Non-pigmented ciliary epithelial cell (primary cell): ENCODE data around the gene ZBTB16.

Source experiments
- DNase-seq: peaks from one replicate; pipeline ENCODE4 v3.0.0-alpha.2; 2010; ENCODE audit warnings: low read depth

The ZBTB16 gene

DNA sequence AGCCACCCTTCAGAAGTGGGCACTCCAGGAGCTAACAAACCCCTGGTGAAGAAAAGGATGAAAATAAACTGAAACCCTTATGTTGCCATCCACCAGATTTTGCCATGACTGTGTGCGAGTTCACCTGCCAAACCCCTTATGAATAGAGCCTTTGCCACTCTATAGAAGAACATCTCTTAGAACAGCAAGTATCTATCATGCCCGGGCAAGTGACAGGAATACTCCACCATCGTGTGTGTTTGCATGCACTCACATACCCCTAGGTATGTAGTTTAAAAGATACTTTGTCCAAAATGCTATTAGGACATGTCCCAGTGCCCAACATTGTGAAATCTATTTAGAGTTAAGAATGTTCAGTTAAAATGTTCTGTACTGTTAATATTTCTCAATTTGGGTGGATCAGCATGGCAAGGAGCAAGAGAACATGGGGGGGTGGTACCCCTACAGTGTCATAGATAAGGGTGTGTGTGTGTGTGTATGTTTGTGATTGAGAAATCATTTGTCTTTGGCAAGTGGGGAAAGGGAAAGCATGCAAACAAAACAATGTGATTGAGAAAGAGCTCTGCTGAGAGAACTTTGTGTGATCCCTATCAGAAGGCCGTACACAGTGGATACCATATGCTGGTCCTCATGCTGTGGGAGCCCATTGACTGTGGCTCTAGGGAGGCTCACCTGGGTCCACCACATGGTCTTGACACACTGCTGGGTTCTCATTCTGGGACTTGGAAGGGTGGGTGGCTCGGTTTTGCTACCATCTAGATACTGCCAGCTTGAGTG, 94.9 kb downstream of the ZBTB16 start:
- DNase-seq: no peak

DNA sequence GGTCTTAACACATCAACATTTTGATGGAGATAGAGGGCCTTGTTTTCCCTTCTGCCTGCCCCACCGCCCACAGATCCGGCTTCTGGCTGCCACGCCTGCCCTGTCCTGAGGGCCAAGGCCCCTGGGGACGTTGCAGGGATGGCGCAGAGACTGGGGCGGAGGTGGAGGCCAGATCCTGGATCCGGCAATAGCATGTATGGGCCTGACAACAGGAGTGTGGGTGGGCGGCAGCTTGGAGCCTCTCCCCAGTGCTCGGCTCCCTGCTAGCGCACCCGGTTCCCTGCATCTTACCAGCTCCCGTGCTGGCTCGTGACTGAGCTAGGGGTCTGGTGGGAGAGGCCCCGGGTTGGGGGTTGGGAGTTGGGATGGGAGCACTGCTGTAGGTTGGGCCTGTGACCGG, 95.6 kb downstream of the ZBTB16 start:
- DNase-seq: no peak

DNA sequence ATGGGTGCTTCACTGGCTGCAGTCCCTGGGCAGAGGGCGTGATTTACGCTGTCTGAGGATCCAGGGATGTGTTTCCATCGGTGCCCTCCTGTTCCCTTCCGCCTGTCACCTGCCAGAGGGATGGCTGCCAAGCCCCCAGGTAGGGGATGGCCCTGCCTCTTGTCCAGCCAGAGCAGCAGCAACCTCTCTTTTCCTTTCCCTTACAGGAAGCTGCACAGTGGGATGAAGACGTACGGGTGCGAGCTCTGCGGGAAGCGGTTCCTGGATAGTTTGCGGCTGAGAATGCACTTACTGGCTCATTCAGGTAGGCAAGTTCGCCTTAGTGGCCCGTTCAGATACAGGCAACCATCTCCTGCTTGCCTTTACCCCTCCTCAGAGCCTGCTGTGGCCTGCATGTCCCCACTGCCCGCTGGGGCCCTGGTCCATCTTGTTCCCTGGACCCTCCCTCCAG, 96.6 kb downstream of the ZBTB16 start:
- no peak for DNase-seq

DNA sequence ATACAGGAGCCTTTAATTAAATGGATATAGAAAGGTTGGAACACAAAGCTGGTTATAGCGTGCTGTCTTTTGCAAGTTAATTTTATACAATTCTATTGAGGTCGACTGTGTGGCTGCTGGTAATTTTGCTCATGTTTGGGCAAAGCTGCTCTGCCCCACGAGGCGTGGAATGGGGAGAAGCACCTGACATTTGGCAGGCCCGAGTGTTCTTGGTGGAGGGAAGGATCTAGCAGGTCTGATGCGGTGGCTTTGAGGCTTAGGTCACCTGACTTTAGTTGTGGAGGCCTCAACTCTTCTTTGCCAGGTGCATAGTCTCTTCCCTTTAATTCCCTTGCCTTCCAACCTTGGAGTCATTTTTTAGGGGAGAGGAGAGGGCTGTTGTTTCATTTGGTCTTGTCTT, 97.3 kb downstream of the ZBTB16 start:
- DNase-seq: no peak

DNA sequence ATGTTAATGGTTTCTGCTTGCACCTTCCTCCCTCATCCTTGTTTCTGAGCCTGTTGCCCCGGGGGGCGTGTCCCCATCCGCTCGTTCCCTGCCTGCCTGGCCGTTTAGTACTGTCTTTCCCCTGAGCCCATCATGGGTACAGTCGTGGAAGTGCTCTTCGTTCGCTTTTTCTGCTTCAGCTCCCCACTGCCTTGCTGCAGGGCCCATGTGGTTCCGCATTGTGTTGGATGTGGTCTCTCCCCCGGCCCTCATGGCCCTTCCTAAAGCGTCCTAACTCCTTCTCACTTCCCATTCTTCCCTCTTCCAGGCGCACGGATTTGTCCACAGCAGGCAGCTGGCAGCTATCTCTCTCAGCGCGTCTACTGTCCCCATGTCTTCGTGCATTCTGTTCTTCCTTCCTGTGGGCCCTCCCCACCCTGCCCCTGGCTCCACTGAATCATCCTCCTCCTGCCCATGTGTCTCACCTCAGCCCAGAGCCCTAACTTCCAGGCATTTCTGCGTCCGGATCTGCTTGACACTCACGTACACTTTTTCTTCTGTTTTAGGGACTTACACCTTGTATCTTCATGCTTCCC, 98.1 kb downstream of the ZBTB16 start:
- DNase-seq: no peak

DNA sequence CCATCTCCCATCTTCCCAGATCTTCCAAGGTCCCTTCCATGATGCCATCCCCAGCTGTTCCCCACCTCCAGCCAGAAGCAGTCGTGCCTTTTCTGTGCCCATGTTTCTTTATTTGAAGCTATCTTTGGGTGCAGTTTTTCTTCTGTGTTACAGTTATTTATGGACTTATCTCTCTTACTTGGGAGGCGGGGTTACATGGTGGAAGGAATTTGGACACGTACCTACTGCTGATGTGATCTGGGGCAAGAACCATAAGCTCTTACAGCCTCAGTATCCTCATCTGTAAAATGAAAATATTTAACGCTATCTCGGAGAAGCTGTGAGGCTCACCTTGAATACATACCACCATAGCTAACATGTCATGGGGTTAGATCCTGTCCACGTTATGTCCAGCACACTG, 98.9 kb downstream of the ZBTB16 start:
- no peak for DNase-seq

DNA sequence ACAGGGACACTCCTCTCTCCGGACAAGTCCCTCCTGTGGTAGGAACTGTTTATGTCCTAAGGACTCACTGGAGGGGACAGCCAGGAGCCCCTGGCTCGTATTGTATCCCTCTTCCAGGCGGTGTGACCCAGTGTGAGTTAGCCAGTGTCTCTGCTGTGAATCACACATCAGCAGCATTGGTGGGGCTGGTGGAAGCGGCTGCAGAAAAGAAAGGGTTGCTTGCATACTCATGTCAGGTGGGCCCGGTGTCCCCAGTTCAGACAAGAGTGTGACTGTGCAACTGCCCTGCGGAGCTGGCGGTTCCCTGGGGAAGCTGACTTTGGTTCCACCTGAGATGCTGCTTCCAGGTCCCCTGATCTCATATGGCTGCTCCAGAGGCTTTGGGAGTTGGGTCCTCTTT, 99.4 kb downstream of the ZBTB16 start:
- DNase-seq: no peak

DNA sequence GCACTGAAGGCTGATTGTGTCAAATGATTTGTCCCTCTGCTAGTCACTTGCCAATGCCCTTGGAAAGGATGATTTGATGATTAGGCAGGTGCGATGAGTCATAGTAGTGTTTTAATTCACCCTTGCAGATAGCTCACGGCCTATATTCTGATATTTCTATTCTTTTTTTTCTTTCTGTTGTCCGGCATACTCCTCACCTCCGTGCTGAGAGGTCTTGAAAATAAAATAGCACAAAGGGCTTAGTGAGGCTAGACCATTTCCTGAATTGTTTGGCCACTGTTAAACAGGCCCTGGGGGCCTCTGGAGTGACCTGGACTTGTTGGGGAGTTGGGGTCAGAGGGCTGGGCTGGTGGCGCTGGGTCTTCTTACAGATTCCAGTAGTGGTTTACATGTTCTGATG, 99.8 kb downstream of the ZBTB16 start:
- no peak for DNase-seq

DNA sequence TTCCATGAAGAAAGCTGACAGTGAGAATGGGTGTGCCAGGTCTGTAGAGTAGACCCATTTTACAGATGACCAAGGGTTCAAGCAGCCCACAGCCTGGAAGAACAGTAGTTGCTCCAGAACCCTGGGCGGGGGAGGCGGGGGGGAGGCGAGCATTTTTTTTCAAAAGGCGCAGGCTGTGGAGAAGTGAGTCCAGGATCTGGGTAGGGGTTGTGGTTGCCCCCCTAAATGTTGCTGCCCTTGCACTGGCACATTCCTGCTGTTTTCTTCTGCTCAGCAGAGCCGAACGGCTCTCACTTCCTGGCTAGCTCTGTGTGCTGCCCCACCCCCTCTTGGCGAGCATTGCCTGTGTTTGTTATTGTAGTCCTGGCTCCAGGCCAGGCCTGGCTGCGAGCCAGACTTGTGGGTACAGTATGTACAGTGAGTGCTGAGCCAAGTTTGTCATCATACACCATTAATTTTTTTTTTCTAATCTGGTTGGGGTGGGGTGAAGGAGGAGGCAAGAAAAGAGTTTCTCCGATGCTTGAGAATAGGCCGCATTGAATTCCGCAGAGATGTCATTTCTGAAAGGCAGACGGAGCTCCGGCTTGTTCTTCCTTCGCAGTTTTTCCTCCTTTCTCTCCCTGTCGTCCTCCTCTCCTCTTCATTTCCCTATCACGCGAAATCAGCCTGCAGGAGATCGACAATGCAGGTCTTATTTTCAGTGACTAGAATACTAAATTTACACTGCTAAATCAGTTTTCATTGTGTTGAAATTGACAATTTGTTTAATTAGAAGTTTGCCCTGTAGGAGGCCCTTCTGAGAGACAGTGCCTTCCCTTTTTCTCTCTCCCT, 100.5 kb downstream of the ZBTB16 start:
- DNase-seq: peak; percentile 97

DNA sequence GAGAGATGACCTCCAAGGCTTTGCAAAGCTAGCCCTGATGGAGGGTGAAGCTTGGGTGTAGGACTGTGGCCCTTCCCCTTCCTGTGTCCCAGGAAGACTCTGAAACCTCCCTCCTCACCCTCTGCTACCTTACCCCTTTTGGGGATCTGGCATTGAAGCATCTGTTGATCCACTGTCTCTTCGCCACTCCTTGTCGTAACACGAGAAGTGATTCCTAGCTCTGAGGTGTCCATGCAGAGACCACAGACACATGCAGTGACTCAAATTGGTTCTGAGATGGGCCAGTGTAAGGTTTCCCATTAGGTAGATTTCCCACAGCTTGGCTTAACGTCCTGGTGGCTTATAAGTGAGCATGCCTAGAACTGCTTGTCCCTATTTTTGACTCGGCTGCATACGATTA, 101.4 kb downstream of the ZBTB16 start:
- no peak for DNase-seq

DNA sequence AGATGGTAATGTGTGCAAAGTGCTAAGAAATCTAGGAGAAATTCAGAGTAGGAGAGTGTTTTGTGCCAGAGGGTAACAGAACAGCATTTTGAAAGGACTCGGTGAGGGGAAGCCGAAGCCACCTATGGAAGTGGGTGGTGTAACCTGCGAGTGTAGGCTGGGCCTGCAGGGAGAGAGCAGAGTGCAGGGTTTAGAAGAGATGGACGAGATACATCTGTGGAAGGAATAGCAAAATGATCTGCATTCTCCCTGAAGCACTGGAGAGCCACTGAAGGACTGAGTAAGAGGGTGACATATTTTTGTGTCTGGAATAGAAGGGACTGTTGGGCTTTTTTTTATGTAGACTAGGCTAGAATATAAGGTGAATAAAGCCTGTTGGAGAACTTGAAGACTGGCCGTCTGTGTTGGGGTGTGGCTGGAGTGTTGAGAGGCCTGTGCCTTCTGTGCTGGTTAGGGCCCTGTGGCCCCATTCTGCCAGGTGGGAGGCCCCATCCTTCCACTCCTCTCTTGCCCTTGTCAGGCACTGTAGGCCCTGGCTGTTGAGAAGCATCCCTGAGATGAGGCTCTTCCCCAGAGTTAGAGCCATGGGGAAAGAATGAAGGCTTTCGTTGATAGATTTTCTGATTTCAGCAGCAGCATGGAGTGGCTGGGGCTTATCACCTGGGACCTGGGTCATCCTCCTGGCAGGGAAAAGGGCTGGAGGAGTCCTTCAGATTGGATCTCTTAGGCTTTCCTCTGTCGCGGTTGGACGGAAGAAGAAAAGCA, 102.2 kb downstream of the ZBTB16 start:
- no peak for DNase-seq

DNA sequence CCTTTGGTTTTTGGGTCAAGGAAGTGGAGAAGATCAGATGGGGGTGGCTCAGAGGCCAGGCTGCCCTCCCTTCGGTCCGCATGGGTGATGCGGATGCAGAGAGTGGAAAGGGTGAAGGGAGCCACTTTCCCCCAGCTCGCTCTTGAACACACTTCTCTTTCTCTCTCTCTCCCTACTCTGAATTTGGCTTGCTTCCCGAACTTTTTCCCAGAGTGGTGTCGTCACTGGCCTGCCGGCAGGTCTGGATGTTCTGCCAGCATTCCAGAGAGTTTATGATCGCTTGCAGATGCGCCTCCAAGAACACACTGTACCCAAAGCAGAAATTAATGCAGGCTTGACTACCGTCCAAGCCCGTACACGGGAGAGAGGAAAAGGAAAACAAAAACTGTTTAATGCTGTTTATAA, 103.2 kb downstream of the ZBTB16 start:
- DNase-seq: peak; percentile 97

DNA sequence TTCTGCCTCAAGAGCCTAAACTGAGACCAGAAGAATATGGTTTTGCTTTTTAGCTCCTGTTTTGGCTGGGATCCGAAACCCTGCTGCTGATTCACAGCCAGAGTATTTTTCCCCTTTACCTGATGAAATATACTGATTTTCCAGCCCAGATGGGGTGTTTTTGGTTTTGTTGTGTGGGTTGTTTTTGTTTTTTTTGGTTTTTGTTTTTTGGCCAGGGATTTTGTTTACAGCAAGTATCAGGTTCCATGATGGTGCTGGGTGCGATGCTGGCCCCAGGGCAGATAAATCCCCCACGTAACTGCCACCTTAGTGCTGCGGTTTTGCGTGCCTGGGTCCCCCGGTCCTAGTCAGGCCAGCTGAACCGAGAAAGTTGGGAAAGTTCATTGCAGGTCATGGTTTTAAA, 103.7 kb downstream of the ZBTB16 start:
- DNase-seq: no peak

DNA sequence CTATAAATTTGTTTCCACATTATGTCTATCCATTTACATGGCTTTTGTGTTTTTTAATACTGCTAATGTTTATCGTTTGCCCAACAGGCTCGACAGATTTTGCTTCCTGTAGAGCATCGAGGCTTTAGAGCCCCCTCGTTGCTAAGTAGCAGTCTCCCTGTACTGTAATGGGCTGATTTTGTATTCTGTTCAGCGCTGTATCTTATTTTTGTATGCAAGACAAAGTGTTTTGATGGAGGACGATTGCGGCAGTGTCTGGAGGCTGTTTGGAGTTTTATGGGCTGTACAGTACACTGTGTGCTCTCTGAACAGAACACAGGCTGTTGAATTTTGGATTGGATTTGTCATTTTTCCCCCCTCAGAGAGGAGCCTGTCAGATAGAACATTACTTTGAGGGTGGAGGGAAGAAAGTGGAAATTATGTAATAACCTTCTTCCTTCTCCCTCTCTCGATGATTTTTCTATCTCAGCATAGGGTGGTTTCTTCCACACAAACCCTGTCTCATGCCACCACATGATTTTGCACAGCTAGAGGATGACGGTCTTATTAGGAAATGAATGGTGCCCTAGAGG, 104.4 kb downstream of the ZBTB16 start:
- DNase-seq: no peak

DNA sequence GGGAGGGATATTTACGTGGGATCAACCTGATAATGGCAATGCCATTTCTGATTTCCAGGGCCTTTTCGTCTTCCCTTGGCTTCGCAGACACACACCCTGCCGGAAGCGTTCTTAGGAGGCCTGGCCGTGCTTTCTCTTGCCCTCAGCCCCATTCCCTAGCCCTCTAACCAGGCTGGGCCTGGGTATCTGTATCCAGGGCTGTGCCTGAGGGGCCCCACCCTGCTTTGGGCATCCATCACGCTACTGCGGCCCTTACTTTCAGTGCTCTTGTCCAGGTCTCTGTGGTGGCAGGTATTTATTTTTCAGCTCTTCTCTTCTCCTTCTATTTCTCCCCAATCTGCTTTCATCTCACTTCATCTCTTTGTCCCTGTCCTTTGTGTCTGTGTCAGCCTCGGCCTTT, 105.0 kb downstream of the ZBTB16 start:
- no peak for DNase-seq

DNA sequence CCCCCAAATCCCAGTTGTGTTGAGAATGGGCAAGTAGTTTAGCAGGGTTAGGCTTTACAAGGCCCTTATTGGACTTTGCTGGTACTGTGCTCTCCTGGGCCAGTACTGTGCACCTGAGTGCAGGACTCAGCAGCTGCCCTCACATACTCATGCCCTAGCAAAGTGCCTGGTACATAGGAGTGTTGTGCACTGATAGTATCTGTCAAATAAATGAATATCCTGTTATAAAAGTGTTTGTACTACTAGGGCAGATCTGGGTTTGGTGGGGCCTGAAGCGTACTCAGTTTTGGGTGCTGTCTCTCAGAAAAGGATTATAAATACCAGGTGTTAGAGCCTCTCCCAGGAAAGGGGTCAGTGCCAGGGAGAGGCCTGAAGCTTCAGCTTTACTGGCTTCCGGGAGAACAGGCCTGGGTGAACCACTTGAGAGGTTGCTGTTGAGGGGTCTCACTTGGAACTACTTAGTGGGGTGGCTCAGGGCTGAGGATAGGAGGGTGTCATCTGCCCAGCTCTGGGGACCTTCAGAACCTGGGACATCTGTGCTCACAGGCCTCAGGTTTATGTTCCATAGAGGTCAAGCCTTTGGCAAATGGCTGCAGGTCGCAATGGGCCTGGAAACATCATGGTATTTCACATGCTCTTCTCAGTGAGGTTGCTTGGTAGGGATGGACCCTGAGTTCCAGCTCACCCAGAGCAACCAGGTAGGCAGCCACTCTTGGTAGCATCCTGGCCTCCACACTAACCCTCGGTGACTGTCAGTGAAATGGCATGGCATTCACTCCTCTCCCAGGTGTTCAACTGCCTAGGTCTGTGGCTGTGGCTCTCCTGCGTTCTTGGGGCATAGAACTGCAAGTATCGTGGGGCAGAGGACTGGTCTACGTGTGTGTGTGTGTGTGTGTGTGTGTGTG, 106.1 kb downstream of the ZBTB16 start:
- no peak for DNase-seq

DNA sequence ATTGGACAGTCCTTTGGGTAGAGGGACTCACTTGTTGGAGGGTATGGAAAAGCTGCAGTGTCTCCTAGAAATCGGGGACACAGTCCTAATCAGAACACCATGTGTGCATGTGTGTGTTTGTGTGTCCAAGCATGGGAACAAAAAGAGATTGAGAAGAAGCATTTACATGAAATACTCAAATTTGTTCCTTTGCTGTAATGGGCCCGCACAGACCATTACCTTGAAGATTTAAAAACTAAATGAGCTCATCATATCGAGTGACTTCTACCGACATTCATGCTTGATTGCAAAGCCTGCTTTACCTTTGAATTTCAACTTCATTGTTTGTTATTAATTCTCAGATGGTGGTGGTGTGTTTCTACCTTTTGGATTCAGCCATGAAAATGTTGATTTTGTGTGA, 106.9 kb downstream of the ZBTB16 start:
- DNase-seq: no peak

DNA sequence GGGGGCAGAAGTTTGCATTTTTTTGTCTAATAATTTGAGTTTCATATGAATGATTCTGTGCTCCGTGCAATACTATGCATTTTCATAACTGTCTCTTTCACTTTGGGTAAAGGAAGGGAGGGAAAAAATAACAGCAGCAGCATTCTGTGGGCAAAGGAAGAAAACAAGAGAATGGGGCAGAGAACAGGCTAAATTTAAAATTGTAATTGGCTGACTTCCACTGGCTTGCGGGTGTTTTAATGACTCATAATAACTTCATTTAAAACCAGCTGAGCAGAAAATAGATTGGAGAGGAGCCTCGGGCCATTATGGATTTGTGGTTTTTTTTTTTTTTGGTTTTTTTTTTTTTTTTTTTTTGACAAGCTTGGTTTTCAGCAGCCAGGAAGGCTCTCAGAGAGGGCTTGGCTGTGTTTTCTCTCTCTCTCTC, 107.4 kb downstream of the ZBTB16 start:
- DNase-seq: no peak

DNA sequence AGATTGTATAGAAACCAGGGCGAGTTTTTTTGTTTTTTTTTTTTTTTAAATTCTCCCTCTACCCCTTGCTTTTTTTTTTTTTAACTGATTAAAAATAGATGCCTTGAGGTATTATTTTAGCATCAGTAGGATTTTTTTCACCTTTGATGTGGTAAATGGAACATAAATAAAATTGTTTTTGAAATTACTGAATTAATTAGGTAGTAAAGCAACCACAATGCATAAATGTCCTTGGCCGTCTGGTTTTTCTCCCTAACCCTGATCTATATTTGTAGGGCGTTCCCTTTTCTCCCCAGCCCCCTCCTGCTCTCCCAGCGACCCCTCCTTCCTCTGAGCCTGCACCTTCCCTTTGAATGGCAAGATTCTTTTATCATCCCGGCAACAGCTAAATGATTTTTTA, 107.8 kb downstream of the ZBTB16 start:
- no peak for DNase-seq

DNA sequence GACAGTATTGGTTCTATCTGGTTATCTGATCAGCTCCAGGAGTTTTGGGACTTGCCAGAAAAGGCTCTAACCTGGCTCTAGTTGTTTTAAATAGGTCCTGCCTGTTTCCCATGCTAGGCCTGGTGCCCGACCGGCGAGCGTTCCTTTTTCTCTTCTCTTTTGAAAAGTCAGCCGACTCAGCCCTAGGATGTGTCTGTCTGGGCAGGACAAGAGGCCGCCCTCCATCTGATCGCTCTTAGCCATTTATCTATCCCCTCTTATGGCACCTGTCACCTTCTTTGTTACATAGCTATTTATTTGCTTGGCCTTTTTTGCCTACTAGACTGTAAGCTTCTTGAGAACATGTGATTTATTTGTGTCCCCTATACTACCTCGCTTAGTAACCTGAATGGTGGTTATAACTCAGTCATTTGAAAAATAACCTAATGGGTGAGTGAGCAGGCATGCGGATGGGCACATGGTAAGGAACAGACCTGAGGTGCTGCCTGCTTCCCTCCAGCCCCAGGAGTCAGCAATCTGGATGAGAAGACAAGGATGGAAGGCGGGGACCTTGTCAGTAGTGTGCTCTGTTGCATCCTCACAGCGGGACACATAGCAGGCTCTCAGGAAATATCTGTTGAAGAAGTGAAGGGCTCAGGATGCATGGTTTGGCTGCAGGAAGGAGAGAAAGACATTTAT, 108.4 kb downstream of the ZBTB16 start:
- no peak for DNase-seq
